ENCODE measurements around the gene CCL4. TPM values are rescaled to one million over a fixed set of nuclear protein-coding genes. Genes with fewer than 3 reads are reported as not detected.

CCL4 gene
- total and polyA plus RNA-seq, 2 donors (not counting 1 experiment from before 2014, with no cell fraction given), result 3.5 to 7.6 TPM

- no peak for TF ChIP-seq EZH2 (IDR thresholded peaks at IDR 0.05; ENCODE audit: borderline replicate concordance, insufficient read depth, low read depth, low read length, poor library complexity, severe bottlenecking)
- TF ChIP-seq CTCF (IDR thresholded peaks at IDR 0.05), result no peak
- no peak overlapping the region for H2AFZ ChIP-seq (ENCODE audit: insufficient read depth, low read depth, low read length, poor library complexity, severe bottlenecking)
- no peaks in the 10 kb centered on the region for H4K20me1 ChIP-seq (ENCODE audit: control insufficient read depth, insufficient read depth, low read length, poor library complexity, severe bottlenecking)
- DNase-seq, result peak; percentile 80
- 46% methylated on average over 5 of the region's 7 CpGs for WGBS (ENCODE audit: insufficient coverage)
- CTCF ChIA-PET, result interaction anchor here (0.9 to 1.9 kb wide), 4 partner anchors 9 to 151 kb away, joined by 5 to 6 read pairs (median 6); no protein-coding TSS in a partner anchor
- H3K79me2 ChIP-seq (ENCODE audit: control insufficient read depth, insufficient read depth, low read length), result no peaks in the 10 kb centered on the region
- peak overlapping the region; percentile 61 for H3K4me2 ChIP-seq (replicated peaks; ENCODE audit: low read depth, low read length, poor library complexity, severe bottlenecking)
- peak overlapping the region; percentile 71 to 89 for H3K27ac ChIP-seq (ENCODE audit: low read length in 2 of 2)
- no peaks in the 10 kb centered on the region for H3K27me3 Mint-ChIP-seq
- peak overlapping the region in 4 of 5 experiments; percentile 22 to 41 (median 31) for H3K4me3 ChIP-seq (ENCODE audit: control extremely low read depth in 1 of 5, extremely low read depth in 1 of 5, insufficient read depth in 1 of 5, low read depth in 2 of 5, low read length in 4 of 5)
- intact Hi-C loops (cut with micrococcal nuclease), result loop anchor here (2.0 to 5.0 kb wide), 2 partner anchors 37 to 55 kb away; partner anchors contain the start of gene CCL3
- H3K27ac Mint-ChIP-seq, result peak overlapping the region; percentile 86
- H3K9me3 ChIP-seq (ENCODE audit: control extremely low read depth in 1 of 3, control insufficient read depth in 2 of 3, insufficient read depth in 1 of 3, low read length in 2 of 3), result peaks cover 0 to 29% (median 24%) of the 10 kb centered on the region in 3 donors
- POLR2A ChIA-PET, result interaction anchor here (0.8 kb wide), 1 partner anchor 9 kb away, joined by 3 read pairs; no protein-coding TSS in a partner anchor
- peak overlapping the region; percentile 48 for H3K9ac ChIP-seq (ENCODE audit: low read length)
- peaks cover 4% of the 10 kb centered on the region for H3K9me3 Mint-ChIP-seq (ENCODE audit: insufficient read depth)
- H3K27me3 ChIP-seq (replicated peaks in 1 of 4; ENCODE audit: control extremely low read depth in 1 of 4, control insufficient read depth in 3 of 4, insufficient read depth in 4 of 4, low read length in 3 of 4), result no peaks in the 10 kb centered on the region
- H3K4me3 Mint-ChIP-seq, result peak overlapping the region; percentile 79
- H3K36me3 ChIP-seq (replicated peaks in 1 of 2; ENCODE audit: control extremely low read depth in 1 of 2, control insufficient read depth in 1 of 2, extremely low read depth in 1 of 2, insufficient read depth in 2 of 2, low read length in 1 of 2), result no peaks in the 10 kb centered on the region
- ATAC-seq (ENCODE audit: low read depth), result peak; percentile 93
- peaks cover 64 to 71% of the 10 kb centered on the region in 2 donors for H3K4me1 ChIP-seq (ENCODE audit: control insufficient read depth in 2 of 2, insufficient read depth in 2 of 2, low read length in 2 of 2)
- peaks cover 62% of the 10 kb centered on the region for H3K4me1 Mint-ChIP-seq
Observed at GRCh38 chr17:36127199-36127893, 23.7 kb downstream of the CCL4 start.

GRCh38 chr17:36127911-36128310, 24.3 kb downstream of the CCL4 start:
- H3K27me3 Mint-ChIP-seq, result no peaks in the 10 kb centered on the region
- H3K27ac ChIP-seq (ENCODE audit: low read length in 2 of 2), result peak overlapping the region; percentile 71 to 89
- TF ChIP-seq EZH2 (IDR thresholded peaks at IDR 0.05; ENCODE audit: borderline replicate concordance, insufficient read depth, low read depth, low read length, poor library complexity, severe bottlenecking) (no peak), CTCF (IDR thresholded peaks at IDR 0.05) (no peak)
- peak; percentile 23 for ATAC-seq (ENCODE audit: low read depth)
- H3K79me2 ChIP-seq (ENCODE audit: control insufficient read depth, insufficient read depth, low read length), result no peaks in the 10 kb centered on the region
- intact Hi-C loops (cut with micrococcal nuclease), result loop anchor here (2.0 to 5.0 kb wide), 2 partner anchors 37 to 56 kb away; partner anchors contain the start of gene CCL3
- peak overlapping the region in 4 of 5 experiments; percentile 16 to 41 (median 31) for H3K4me3 ChIP-seq (ENCODE audit: control extremely low read depth in 1 of 5, extremely low read depth in 1 of 5, insufficient read depth in 1 of 5, low read depth in 2 of 5, low read length in 4 of 5)
- H3K4me1 Mint-ChIP-seq, result peaks cover 68% of the 10 kb centered on the region
- H4K20me1 ChIP-seq (ENCODE audit: control insufficient read depth, insufficient read depth, low read length, poor library complexity, severe bottlenecking), result no peaks in the 10 kb centered on the region
- peaks cover 69 to 77% of the 10 kb centered on the region in 2 donors for H3K4me1 ChIP-seq (ENCODE audit: control insufficient read depth in 2 of 2, insufficient read depth in 2 of 2, low read length in 2 of 2)
- peak overlapping the region; percentile 86 for H3K27ac Mint-ChIP-seq
- peak overlapping the region; percentile 48 for H3K9ac ChIP-seq (ENCODE audit: low read length)
- H3K4me3 Mint-ChIP-seq, result peak overlapping the region; percentile 79
- DNase-seq, result peak; percentile 48
- H2AFZ ChIP-seq (ENCODE audit: insufficient read depth, low read depth, low read length, poor library complexity, severe bottlenecking), result no peak overlapping the region
- H3K36me3 ChIP-seq (replicated peaks in 1 of 2; ENCODE audit: control extremely low read depth in 1 of 2, control insufficient read depth in 1 of 2, extremely low read depth in 1 of 2, insufficient read depth in 2 of 2, low read length in 1 of 2), result no peaks in the 10 kb centered on the region
- H3K9me3 Mint-ChIP-seq (ENCODE audit: insufficient read depth), result peaks cover 4% of the 10 kb centered on the region
- H3K4me2 ChIP-seq (replicated peaks; ENCODE audit: low read depth, low read length, poor library complexity, severe bottlenecking), result peak overlapping the region; percentile 61
- 55% methylated on average over 4 of the region's 6 CpGs for WGBS (ENCODE audit: insufficient coverage)
- POLR2A ChIA-PET, result no interaction called here
- no peaks in the 10 kb centered on the region for H3K27me3 ChIP-seq (replicated peaks in 1 of 4; ENCODE audit: control extremely low read depth in 1 of 4, control insufficient read depth in 3 of 4, insufficient read depth in 4 of 4, low read length in 3 of 4)
- peaks cover 0 to 29% (median 24%) of the 10 kb centered on the region in 3 donors for H3K9me3 ChIP-seq (ENCODE audit: control extremely low read depth in 1 of 3, control insufficient read depth in 2 of 3, insufficient read depth in 1 of 3, low read length in 2 of 3)
- CTCF ChIA-PET, result interaction anchor here (1.2 to 1.6 kb wide), 3 partner anchors 8 to 55 kb away, joined by 3 to 10 read pairs (median 6); no protein-coding TSS in a partner anchor
